Measurements from ENCODE around the gene PEX13.
A peak's percentile ranks its signal among the peaks of the same experiment; 100 is the strongest.
"Not testable (repeated sequence)": the region's sequence is repeated elsewhere in the genome, so short reads cannot be mapped to it uniquely, and the experiment has no call there.

Gene PEX13

DNA sequence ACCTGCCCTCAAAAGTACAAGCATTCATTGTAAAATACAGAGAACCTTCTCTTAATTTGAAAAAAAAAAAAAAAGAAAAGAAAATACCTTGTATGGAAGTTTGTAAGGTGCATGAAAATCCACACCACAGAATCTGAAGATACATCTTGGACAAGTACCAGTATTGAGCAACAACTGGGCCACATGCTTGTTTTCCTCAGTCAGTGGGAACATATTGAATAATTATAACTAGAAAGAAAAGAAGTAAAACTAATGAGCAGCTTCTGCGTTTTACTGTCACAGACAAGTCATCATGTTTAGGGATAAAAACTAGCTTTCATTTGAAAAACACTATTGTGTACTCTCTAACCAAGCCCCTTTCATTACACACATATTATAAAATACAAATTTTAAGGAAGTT lies 5.8 kb upstream of the PEX13 start:
- TF ChIP-seq ZFX (IDR thresholded peaks at IDR 0.05) = no peak
- TF ChIP-seq, protein P1, sequence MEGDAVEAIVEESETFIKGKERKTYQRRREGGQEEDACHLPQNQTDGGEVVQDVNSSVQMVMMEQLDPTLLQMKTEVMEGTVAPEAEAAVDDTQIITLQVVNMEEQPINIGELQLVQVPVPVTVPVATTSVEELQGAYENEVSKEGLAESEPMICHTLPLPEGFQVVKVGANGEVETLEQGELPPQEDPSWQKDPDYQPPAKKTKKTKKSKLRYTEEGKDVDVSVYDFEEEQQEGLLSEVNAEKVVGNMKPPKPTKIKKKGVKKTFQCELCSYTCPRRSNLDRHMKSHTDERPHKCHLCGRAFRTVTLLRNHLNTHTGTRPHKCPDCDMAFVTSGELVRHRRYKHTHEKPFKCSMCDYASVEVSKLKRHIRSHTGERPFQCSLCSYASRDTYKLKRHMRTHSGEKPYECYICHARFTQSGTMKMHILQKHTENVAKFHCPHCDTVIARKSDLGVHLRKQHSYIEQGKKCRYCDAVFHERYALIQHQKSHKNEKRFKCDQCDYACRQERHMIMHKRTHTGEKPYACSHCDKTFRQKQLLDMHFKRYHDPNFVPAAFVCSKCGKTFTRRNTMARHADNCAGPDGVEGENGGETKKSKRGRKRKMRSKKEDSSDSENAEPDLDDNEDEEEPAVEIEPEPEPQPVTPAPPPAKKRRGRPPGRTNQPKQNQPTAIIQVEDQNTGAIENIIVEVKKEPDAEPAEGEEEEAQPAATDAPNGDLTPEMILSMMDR (conservative IDR thresholded peaks at IDR 0.05) = no peak
- H3K27ac ChIP-seq = no peak overlapping the region

DNA sequence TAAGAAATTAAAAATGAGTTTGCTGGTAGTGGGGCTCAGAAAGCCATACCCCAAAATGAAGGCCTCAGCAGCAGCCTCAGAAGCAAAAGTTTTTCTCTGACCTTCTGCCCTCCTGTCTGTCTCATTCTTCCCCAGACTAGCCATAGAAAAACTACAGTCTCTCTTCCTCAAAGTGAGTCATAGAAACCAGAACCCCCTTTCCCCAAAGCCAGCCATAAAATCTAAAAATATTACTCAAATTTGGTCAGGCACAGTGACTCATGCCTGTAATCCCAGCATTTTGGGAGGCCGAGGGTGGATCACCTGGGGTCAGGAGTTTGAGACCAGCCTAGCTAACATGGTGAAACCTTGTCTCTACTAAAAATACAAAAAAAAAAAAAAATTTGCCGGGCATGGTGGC lies 5.2 kb upstream of the PEX13 start:
- not testable (repeated sequence) for H3K27ac ChIP-seq

DNA sequence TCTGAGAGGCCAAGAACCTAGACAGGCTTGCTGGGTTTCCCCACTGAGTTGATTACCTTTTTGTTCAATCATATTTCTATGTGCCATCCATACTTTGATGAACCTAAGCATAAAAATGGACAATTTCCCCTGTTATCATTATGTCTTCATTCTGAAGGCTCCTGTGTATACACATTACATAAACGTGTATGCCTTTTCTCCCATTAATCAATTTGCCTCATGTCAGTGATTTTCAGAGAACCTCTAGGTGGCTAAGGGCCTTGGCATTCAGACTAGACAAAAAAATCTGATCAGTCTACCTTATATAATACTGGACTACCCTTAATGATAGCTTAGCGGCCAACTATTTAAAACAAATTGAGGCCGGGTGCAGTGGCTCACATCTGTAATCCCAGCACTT lies 4.1 kb upstream of the PEX13 start:
- H3K27ac ChIP-seq = no peak overlapping the region
- TF ChIP-seq, protein P1 (conservative IDR thresholded peaks at IDR 0.05) = no peak
- no peak for TF ChIP-seq ZFX (IDR thresholded peaks at IDR 0.05)

DNA sequence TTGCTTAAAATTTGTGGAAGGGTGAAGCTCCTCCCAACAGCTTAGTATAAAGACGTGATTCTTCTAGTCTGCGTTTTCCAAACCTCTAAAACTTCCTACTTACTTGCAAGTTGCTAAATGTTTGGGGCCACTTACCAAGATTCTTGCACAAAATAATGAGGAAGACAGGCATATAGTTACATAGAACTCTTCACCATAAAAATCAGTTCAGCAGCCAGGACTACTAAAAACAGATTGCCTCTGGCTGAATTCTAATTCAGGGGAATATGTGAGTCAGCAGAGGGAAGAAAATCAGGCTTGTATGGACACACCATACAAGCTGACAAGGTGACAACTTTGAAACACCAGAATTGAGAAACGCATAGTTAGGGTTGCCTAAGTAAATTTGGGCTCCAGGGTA lies 2.8 kb upstream of the PEX13 start:
- TF ChIP-seq, protein P1 (conservative IDR thresholded peaks at IDR 0.05) = no peak
- no peak for TF ChIP-seq ZFX (IDR thresholded peaks at IDR 0.05)
- H3K27ac ChIP-seq = peak overlapping the region; percentile 92

DNA sequence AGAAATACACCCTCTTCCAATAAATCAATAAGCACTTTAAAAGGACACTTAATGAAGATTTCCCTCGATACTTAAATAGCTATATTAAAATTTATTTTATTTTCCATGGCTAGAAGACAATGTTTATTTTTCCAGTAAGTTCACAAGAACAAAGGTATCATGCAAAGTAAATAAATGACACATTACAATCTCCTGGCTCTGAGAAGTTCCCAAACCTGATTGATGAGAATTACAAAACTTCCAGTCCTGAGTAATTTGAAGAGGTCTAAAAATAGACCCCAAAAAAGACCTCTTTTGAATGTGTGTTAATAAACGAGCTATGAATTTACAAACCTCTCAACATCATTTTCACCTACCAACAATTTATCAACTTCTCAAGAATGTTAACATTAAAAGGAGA lies 1.5 kb upstream of the PEX13 start:
- no peak overlapping the region; the same call in 1 of the 2 replicates for H3K27ac ChIP-seq
- TF ChIP-seq ZFX (IDR thresholded peaks at IDR 0.05) = no peak
- TF ChIP-seq, protein P1 (conservative IDR thresholded peaks at IDR 0.05) = no peak

DNA sequence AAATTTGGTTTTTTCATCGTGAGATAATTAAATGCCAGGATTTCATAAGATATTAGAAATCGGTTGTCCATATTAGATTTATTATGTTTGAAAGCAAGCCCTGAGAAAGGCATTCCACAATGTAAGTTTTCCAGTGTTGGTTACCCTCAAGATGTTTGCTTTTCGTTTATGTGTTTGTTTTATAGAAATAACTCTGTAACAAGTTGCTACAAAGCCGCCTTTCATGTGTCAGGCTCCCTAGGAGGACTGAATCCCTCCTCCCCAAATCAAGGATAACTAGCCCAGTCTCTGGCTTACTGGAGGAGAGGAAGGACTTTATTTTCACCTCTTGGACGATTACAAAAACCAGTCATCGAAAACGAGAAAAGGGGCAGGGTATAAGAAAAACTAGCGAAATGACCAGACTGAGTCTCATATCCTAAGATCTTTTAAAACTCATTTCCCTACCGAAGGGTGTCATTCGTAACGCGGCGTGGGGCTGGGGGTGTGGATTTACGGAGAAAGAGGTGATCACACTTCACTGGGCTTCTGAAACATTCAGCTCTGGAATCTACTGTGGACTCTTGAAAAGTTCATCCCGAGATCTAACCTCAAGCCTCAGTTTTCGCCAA lies 1.0 kb upstream of the PEX13 start:
- H3K27ac ChIP-seq = peak overlapping the region; percentile 91
- TF ChIP-seq, protein P1 (conservative IDR thresholded peaks at IDR 0.05) = no peak
- TF ChIP-seq ZFX (IDR thresholded peaks at IDR 0.05) = no peak

DNA sequence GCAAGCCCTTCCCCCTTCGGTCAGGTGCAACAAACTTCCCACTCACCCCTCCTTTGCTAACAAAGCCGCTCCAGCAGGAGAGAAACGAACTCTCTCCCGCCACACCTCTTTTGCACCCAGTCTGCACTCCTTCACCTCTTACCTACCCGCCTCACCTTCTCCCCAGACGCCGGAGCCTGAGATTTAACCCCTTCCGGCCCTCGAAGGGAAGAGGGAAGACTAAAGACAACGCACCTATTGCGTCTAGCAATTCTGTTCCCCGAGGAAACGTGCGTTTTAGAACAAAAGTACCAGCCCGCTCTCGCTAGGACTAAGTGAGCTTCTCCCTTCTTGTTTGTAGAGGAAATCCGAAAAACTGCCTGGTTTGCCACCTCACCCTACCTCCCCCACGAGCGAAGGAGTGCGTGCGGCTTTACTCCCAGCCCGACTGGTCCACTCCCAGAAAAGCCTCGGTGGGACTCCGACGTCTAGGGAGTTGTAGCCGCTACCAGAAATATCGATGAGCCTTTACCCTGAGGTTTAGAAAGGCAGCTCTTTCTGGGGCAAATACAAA lies 441 bp upstream of the PEX13 start:
- TF ChIP-seq ZFX (IDR thresholded peaks at IDR 0.05) = no peak
- TF ChIP-seq, protein P1 (conservative IDR thresholded peaks at IDR 0.05) = no peak
- peak overlapping the region; percentile 91 for H3K27ac ChIP-seq

DNA sequence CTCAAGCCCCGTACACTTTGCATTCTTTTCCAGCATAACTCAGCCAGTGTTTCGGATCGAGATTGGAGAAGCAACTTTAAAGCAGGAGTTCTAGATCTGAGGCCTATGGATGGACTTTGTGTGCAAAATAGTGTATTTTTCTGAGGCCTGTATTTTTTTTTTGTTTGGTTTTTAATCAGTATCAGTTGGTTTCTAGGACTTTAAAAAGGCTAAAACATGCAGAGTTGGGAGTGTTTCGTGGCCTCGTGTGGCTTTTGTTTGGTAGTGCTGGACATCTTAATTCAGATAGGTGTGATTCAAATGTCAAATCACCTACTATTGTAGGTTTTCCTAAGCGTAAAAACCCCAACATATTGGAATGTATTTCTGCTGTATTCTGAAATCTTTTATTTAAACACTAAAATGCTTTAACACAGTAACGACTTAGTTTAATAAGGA lies 817 bp downstream of the PEX13 start:
- H3K27ac ChIP-seq = peak overlapping the region; percentile 91
- TF ChIP-seq ZFX (IDR thresholded peaks at IDR 0.05) = no peak
- TF ChIP-seq, protein P1 (conservative IDR thresholded peaks at IDR 0.05) = no peak
